ENCODE data around the gene SMAD3.

SMAD3 gene

GRCh38 chr15:67180035-67180434 lies 114.6 kb downstream of the SMAD3 start:
- TF ChIP-seq CTCF (IDR thresholded peaks at IDR 0.05; ENCODE audit: insufficient read depth, low read depth, low read length, missing control alignments): no peak
- H3K4me3 ChIP-seq (ENCODE audit: low read depth, low read length): no peak overlapping the region
- DNase-seq (ENCODE audit: low read depth): no peak

GRCh38 chr15:67180514-67181191 lies 115.3 kb downstream of the SMAD3 start:
- DNase-seq (ENCODE audit: low read depth): no peak
- H3K4me3 ChIP-seq (ENCODE audit: low read depth, low read length): no peak overlapping the region
- TF ChIP-seq CTCF (IDR thresholded peaks at IDR 0.05; ENCODE audit: insufficient read depth, low read depth, low read length, missing control alignments): no peak

DNA sequence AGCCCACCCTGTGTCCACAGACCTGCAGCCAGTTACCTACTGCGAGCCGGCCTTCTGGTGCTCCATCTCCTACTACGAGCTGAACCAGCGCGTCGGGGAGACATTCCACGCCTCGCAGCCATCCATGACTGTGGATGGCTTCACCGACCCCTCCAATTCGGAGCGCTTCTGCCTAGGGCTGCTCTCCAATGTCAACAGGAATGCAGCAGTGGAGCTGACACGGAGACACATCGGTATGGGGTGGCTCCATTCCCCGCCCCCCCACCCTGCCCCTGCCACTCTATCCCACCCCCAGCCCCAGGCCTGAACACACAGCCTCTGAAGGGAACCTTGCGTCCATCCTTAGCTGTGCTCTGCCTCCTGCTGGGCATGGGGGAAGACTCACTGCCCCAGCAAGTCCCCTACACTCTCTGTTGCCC lies 115.8 kb downstream of the SMAD3 start:
- TF ChIP-seq CTCF (IDR thresholded peaks at IDR 0.05; ENCODE audit: insufficient read depth, low read depth, low read length, missing control alignments): peak; percentile 6
- H3K4me3 ChIP-seq (ENCODE audit: low read depth, low read length): no peak overlapping the region
- no peak for DNase-seq (ENCODE audit: low read depth)

GRCh38 chr15:67183443-67184169 lies 118.2 kb downstream of the SMAD3 start:
- TF ChIP-seq CTCF (IDR thresholded peaks at IDR 0.05; ENCODE audit: insufficient read depth, low read depth, low read length, missing control alignments): no peak
- DNase-seq (ENCODE audit: low read depth): no peak
- H3K4me3 ChIP-seq (ENCODE audit: low read depth, low read length): no peak overlapping the region

DNA sequence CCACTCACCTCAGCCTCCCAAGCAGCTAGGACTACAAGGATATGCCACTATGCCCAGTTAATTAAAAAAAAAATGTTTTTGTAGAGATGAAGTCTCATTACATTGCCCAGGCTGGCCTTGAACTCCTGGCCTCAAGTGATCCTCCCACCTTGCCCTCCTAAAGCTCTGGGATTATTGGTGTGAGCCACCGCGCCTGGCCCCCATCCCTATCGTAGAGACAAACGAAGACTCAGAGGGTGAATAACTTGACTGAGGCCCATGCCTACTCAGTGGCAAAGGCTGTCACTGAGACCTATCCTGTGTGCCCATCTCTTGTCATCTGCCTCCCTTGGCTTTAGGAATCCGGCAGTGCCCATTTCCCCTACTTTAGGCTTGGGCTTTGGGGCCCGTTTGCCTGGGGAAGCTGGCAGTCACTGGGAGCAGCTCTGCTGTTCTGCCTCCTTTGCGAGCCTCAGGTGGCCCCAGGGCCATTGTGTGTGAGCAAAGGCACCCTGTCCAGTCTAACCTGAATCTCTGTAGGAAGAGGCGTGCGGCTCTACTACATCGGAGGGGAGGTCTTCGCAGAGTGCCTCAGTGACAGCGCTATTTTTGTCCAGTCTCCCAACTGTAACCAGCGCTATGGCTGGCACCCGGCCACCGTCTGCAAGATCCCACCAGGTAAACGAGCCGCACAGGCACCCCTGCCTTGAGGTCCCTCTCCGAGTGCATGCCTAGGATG lies 119.0 kb downstream of the SMAD3 start:
- no peak overlapping the region for H3K4me3 ChIP-seq (ENCODE audit: low read depth, low read length)
- TF ChIP-seq CTCF (IDR thresholded peaks at IDR 0.05; ENCODE audit: insufficient read depth, low read depth, low read length, missing control alignments): no peak
- DNase-seq (ENCODE audit: low read depth): no peak

DNA sequence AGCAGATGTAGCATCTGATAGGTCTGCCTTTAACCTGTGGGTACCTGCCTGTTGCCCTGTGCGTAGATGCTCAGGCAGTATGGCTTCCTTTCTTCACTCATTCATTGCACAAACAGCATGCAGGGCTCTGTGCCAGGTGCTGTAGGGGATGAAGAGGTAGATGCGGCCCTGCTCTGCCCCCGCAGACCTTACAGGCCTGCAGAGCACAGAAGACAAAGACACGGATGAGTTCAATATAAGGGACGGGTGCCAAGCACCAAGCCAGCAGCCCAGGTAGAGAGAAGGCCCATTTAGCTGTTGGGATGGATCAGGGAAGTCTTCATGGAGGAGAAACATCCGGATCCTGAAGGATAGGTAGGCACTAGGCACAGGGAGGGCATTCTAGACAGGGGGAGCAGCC lies 119.6 kb downstream of the SMAD3 start:
- no peak for TF ChIP-seq CTCF (IDR thresholded peaks at IDR 0.05; ENCODE audit: insufficient read depth, low read depth, low read length, missing control alignments)
- H3K4me3 ChIP-seq (ENCODE audit: low read depth, low read length): no peak overlapping the region
- DNase-seq (ENCODE audit: low read depth): no peak

Measured in GM12865 (cell line).